OCI-LY1 (cell line): ENCODE results near the gene ZDHHC14.

Experiments used
- H2AFZ ChIP-seq: fragments of 200-600 bp; sonication (generic), shearing (Covaris generic); 2 replicates; pipeline ENCODE4 v1.6.0; 2014; ENCODE audit warnings: antibody characterized with exemption, mild to moderate bottlenecking, low read length
- H3F3A ChIP-seq: fragments of 200-600 bp; sonication (generic), shearing (Covaris generic); 2 replicates; pipeline ENCODE4 v1.6.0; 2014; ENCODE audit warnings: mild to moderate bottlenecking, antibody characterized with exemption, low read length, moderate library complexity; ENCODE audit not compliant: insufficient read depth
- H3K27ac ChIP-seq: fragments of 200-600 bp; sonication (generic); 2 replicates; pipeline ENCODE4 v1.5.1; 2014; ENCODE audit warnings: low read length, mixed run types, mild to moderate bottlenecking, low read depth; ENCODE audit not compliant: poor library complexity, severe bottlenecking
- H3K27me3 ChIP-seq: fragments of 200-600 bp; sonication (generic); 2 replicates; pipeline ENCODE4 v1.6.0; 2014; ENCODE audit warnings: antibody characterized with exemption, mild to moderate bottlenecking, low read length, moderate library complexity; ENCODE audit not compliant: insufficient read depth
- H3K36me3 ChIP-seq: fragments of 200-600 bp; sonication (generic); 2 replicates; pipeline ENCODE4 v1.6.1; 2014; ENCODE audit warnings: mild to moderate bottlenecking, antibody characterized with exemption, low read length, moderate library complexity, mixed read lengths; ENCODE audit not compliant: insufficient read depth
- H3K4me1 ChIP-seq: fragments of 200-600 bp; sonication (generic); 2 replicates; pipeline ENCODE4 v1.5.1; 2014; ENCODE audit warnings: mild to moderate bottlenecking, low read length, moderate library complexity; ENCODE audit not compliant: insufficient read depth, severe bottlenecking
- H3K4me2 ChIP-seq: fragments of 200-600 bp; sonication (generic), shearing (Covaris generic); 2 replicates; pipeline ENCODE4 v1.6.1; 2014; ENCODE audit warnings: low read length
- H3K4me3 ChIP-seq: fragments of 200-600 bp; sonication (generic); 2 replicates; pipeline ENCODE4 v1.5.1; 2014; ENCODE audit warnings: low read length, low read depth, mild to moderate bottlenecking, mixed read lengths; ENCODE audit not compliant: poor library complexity, severe bottlenecking
- H3K79me2 ChIP-seq: fragments of 200-600 bp; shearing (Covaris generic); 2 replicates; pipeline ENCODE4 v1.6.1; 2016; ENCODE audit warnings: mixed run types, low read length, mixed read lengths; ENCODE audit not compliant: insufficient read depth
- H3K9ac ChIP-seq: fragments of 200-600 bp; sonication (generic), shearing (Covaris generic); 2 replicates; pipeline ENCODE4 v1.6.1; 2014; ENCODE audit warnings: mild to moderate bottlenecking, low read length, mixed read lengths
- H3K9me2 ChIP-seq: fragments of 200-600 bp; sonication (generic), shearing (Covaris generic); 2 replicates; pipeline ENCODE4 v1.6.1; 2014; ENCODE audit warnings: low read depth, mild to moderate bottlenecking, low read length, mixed read lengths
- H3K9me3 ChIP-seq: fragments of 200-600 bp; shearing (Covaris generic); 2 replicates; pipeline ENCODE4 v1.6.1; 2014; ENCODE audit warnings: low read length, mixed read lengths
- H4K20me1 ChIP-seq: fragments of 200-600 bp; sonication (generic), shearing (Covaris generic); 2 replicates; pipeline ENCODE4 v1.6.0; 2016; ENCODE audit warnings: mild to moderate bottlenecking, low read length; ENCODE audit not compliant: insufficient read depth
- CTCF ChIP-seq: fragments of 200-600 bp; sonication (generic), shearing (Covaris generic); IDR thresholded peaks from 2 replicates; pipeline ENCODE4 v1.5.1; 2017; ENCODE audit warnings: mild to moderate bottlenecking, antibody characterized with exemption, low read length, moderate library complexity, mixed read lengths
- EZH2 ChIP-seq: fragments of 200-600 bp; sonication (generic), shearing (Covaris generic); IDR thresholded peaks from 2 replicates; pipeline ENCODE4 v1.8.0; 2017; ENCODE audit warnings: borderline replicate concordance, mixed run types, mild to moderate bottlenecking, antibody characterized with exemption, low read length, moderate library complexity, mixed read lengths

ZDHHC14 gene

GRCh38 chr6:157432892-157433265 lies 51.9 kb downstream of the ZDHHC14 start:
- H3K79me2 ChIP-seq, result no peaks in the 10 kb centered on the region
- TF ChIP-seq EZH2, result no peak
- no peak for TF ChIP-seq CTCF
- H3K4me2 ChIP-seq, result no peak overlapping the region
- no peak overlapping the region for H3K9ac ChIP-seq
- H3K36me3 ChIP-seq, result no peaks in the 10 kb centered on the region
- H4K20me1 ChIP-seq, result no peaks in the 10 kb centered on the region
- H3K9me3 ChIP-seq, result no peaks in the 10 kb centered on the region
- H3K27ac ChIP-seq, result no peak overlapping the region
- no peaks in the 10 kb centered on the region for H3F3A ChIP-seq
- no peak overlapping the region for H2AFZ ChIP-seq
- H3K4me3 ChIP-seq, result no peak overlapping the region
- peaks cover 6% of the 10 kb centered on the region; the same call in 1 of the 2 replicates for H3K27me3 ChIP-seq
- H3K9me2 ChIP-seq, result no peaks in the 10 kb centered on the region
- no peaks in the 10 kb centered on the region for H3K4me1 ChIP-seq

- Histone ChIP-seq H2AFZ (no peak overlapping the region), H3K4me3 (no peak overlapping the region), H3K9ac (no peak overlapping the region), H3K4me2 (no peak overlapping the region), H3K9me3 (no peaks in the 10 kb centered on the region), H3F3A (no peaks in the 10 kb centered on the region), H4K20me1 (no peaks in the 10 kb centered on the region), H3K4me1 (no peaks in the 10 kb centered on the region), H3K79me2 (no peaks in the 10 kb centered on the region), H3K27ac (no peak overlapping the region), H3K27me3 (peaks cover 6% of the 10 kb centered on the region; the same call in 1 of the 2 replicates), H3K36me3 (no peaks in the 10 kb centered on the region), H3K9me2 (no peaks in the 10 kb centered on the region)
- TF ChIP-seq EZH2 (no peak), CTCF (no peak)
Observed at GRCh38 chr6:157433678-157434081, 52.7 kb downstream of the ZDHHC14 start.

GRCh38 chr6:157434349-157435033 lies 53.5 kb downstream of the ZDHHC14 start:
- H3K9me3 ChIP-seq, result no peaks in the 10 kb centered on the region
- H3K4me3 ChIP-seq, result no peak overlapping the region
- no peak overlapping the region for H2AFZ ChIP-seq
- H3K36me3 ChIP-seq, result no peaks in the 10 kb centered on the region
- no peaks in the 10 kb centered on the region for H3F3A ChIP-seq
- H3K27ac ChIP-seq, result no peak overlapping the region
- peaks cover 6% of the 10 kb centered on the region; the same call in 1 of the 2 replicates for H3K27me3 ChIP-seq
- H3K9ac ChIP-seq, result no peak overlapping the region
- no peaks in the 10 kb centered on the region for H4K20me1 ChIP-seq
- no peak overlapping the region for H3K4me2 ChIP-seq
- TF ChIP-seq CTCF (no peak), EZH2 (no peak)
- H3K79me2 ChIP-seq, result no peaks in the 10 kb centered on the region
- H3K4me1 ChIP-seq, result no peaks in the 10 kb centered on the region
- H3K9me2 ChIP-seq, result no peaks in the 10 kb centered on the region
